ENCODE measurements around the gene FHDC1.

Gene FHDC1

DNA sequence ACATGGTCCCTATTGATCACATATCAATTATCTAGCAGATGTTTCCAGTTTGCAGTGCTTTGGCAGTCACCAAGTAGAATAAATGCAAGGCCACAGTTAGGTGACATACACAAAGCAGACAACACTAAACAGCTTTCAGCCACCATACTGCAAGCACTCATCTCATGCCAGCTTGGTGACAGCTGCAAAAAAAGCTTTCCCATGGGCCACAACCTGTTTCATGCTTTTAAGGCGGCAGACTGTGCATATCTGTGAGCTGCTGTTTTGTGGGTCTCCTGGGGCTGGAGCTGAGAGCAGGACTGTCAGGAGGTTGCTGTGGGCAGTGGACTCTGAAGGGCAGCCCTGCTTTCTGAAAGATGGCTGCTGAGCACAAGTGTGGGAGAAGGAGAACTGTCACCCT, 82.6 kb downstream of the FHDC1 start:
- no peak overlapping the region for H3K9ac ChIP-seq (ENCODE audit: low read length)
- no peak for TF ChIP-seq EZH2phosphoT487 (conservative IDR thresholded peaks at IDR 0.05; ENCODE audit: low read length)
- TF ChIP-seq, protein P1, sequence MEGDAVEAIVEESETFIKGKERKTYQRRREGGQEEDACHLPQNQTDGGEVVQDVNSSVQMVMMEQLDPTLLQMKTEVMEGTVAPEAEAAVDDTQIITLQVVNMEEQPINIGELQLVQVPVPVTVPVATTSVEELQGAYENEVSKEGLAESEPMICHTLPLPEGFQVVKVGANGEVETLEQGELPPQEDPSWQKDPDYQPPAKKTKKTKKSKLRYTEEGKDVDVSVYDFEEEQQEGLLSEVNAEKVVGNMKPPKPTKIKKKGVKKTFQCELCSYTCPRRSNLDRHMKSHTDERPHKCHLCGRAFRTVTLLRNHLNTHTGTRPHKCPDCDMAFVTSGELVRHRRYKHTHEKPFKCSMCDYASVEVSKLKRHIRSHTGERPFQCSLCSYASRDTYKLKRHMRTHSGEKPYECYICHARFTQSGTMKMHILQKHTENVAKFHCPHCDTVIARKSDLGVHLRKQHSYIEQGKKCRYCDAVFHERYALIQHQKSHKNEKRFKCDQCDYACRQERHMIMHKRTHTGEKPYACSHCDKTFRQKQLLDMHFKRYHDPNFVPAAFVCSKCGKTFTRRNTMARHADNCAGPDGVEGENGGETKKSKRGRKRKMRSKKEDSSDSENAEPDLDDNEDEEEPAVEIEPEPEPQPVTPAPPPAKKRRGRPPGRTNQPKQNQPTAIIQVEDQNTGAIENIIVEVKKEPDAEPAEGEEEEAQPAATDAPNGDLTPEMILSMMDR (IDR thresholded peaks at IDR 0.05; ENCODE audit: insufficient read depth, low read length, poor library complexity, severe bottlenecking): no peak
- no peaks in the 10 kb centered on the region for H4K20me1 ChIP-seq (ENCODE audit: low read depth, low read length)
- H3K9me2 ChIP-seq (replicated peaks; ENCODE audit: insufficient read depth, low read length): no peaks in the 10 kb centered on the region
- no peaks in the 10 kb centered on the region for H3K79me2 ChIP-seq (ENCODE audit: insufficient read depth, low read length)
- H3K27me3 ChIP-seq (ENCODE audit: low read length): no peaks in the 10 kb centered on the region
- no peak overlapping the region for H2AFZ ChIP-seq (ENCODE audit: low read depth, low read length, severe bottlenecking)
- no peak overlapping the region for H3K27ac ChIP-seq (ENCODE audit: low read depth, low read length)
- no peaks in the 10 kb centered on the region for H3K36me3 ChIP-seq (ENCODE audit: low read length)
- no peak overlapping the region for H3K4me2 ChIP-seq (ENCODE audit: low read depth, low read length, poor library complexity, severe bottlenecking)
- H3K4me3 ChIP-seq (ENCODE audit: insufficient read depth, low read length, poor library complexity, severe bottlenecking): no peak overlapping the region
- H3F3A ChIP-seq (ENCODE audit: insufficient read depth): no peaks in the 10 kb centered on the region
- no peaks in the 10 kb centered on the region for H3K9me3 ChIP-seq (ENCODE audit: insufficient read depth, low read length)

DNA sequence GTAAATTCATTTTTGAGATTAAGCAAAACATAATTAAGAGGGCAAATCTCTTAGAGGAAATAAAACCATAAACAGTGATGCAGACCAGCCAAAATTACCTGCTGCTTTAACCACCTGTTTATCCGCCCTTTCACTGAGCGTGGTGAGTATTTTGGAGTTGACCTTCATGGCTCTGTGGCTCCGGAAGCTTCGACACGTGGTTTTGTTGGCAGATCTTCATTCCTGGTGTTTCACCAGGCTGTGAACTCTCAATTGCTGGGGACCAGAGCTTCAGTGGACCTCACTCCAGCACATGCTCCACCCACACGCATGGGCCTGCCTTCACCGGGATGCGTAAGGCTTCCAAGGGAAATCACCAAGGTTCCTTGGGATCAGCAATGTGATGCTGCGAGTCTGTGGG, 83.8 kb downstream of the FHDC1 start:
- Histone ChIP-seq H3K27me3 (ENCODE audit: low read length) (no peaks in the 10 kb centered on the region), H3K9me2 (replicated peaks; ENCODE audit: insufficient read depth, low read length) (no peaks in the 10 kb centered on the region), H3K9ac (ENCODE audit: low read length) (no peak overlapping the region), H3K36me3 (ENCODE audit: low read length) (no peaks in the 10 kb centered on the region), H2AFZ (ENCODE audit: low read depth, low read length, severe bottlenecking) (no peak overlapping the region), H3K4me2 (ENCODE audit: low read depth, low read length, poor library complexity, severe bottlenecking) (no peak overlapping the region), H3K27ac (ENCODE audit: low read depth, low read length) (no peak overlapping the region), H3K4me3 (ENCODE audit: insufficient read depth, low read length, poor library complexity, severe bottlenecking) (no peak overlapping the region), H3K9me3 (ENCODE audit: insufficient read depth, low read length) (no peaks in the 10 kb centered on the region), H4K20me1 (ENCODE audit: low read depth, low read length) (no peaks in the 10 kb centered on the region), H3F3A (ENCODE audit: insufficient read depth) (no peaks in the 10 kb centered on the region), H3K79me2 (ENCODE audit: insufficient read depth, low read length) (no peaks in the 10 kb centered on the region)
- TF ChIP-seq, protein P1 (IDR thresholded peaks at IDR 0.05; ENCODE audit: insufficient read depth, low read length, poor library complexity, severe bottlenecking): no peak
- no peak for TF ChIP-seq EZH2phosphoT487 (conservative IDR thresholded peaks at IDR 0.05; ENCODE audit: low read length)

DNA sequence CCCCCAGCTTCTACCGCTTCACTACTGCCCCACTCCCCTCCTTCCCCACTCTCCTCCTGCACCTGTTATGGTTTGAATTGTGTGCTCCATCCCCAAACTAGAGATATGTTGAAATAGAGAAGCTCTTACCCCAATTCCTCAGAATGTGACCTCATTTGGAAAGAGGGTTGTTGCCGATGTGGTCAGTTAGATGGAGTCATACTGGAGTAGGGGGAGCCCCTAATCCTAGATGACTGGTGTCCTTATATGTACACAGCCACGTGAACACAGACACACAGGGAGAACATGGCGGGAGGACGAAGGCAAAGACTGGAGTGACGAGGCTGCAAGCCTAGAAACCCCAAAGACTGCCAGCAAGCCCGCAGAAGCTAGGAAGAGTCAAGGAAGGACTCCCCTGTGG, 84.3 kb downstream of the FHDC1 start:
- H3F3A ChIP-seq (ENCODE audit: insufficient read depth): no peaks in the 10 kb centered on the region
- no peaks in the 10 kb centered on the region for H3K27me3 ChIP-seq (ENCODE audit: low read length)
- H3K79me2 ChIP-seq (ENCODE audit: insufficient read depth, low read length): no peaks in the 10 kb centered on the region
- H3K4me2 ChIP-seq (ENCODE audit: low read depth, low read length, poor library complexity, severe bottlenecking): no peak overlapping the region
- H3K9me2 ChIP-seq (replicated peaks; ENCODE audit: insufficient read depth, low read length): no peaks in the 10 kb centered on the region
- H3K9me3 ChIP-seq (ENCODE audit: insufficient read depth, low read length): no peaks in the 10 kb centered on the region
- TF ChIP-seq EZH2phosphoT487 (conservative IDR thresholded peaks at IDR 0.05; ENCODE audit: low read length): no peak
- TF ChIP-seq, protein P1 (IDR thresholded peaks at IDR 0.05; ENCODE audit: insufficient read depth, low read length, poor library complexity, severe bottlenecking): no peak
- H2AFZ ChIP-seq (ENCODE audit: low read depth, low read length, severe bottlenecking): no peak overlapping the region
- no peaks in the 10 kb centered on the region for H3K36me3 ChIP-seq (ENCODE audit: low read length)
- H3K4me3 ChIP-seq (ENCODE audit: insufficient read depth, low read length, poor library complexity, severe bottlenecking): no peak overlapping the region
- H4K20me1 ChIP-seq (ENCODE audit: low read depth, low read length): no peaks in the 10 kb centered on the region
- H3K9ac ChIP-seq (ENCODE audit: low read length): no peak overlapping the region
- no peak overlapping the region for H3K27ac ChIP-seq (ENCODE audit: low read depth, low read length)
